Glomerular visceral epithelial cell (primary cell): ENCODE measurements around the gene INTS11.

Source experiments
- DNase-seq: peaks from one replicate; pipeline ENCODE4 v3.0.0-alpha.2; 2016; ENCODE audit errors: extremely low spot score

The INTS11 gene

GRCh38 chr1:1357871-1358432 is 33.5 kb upstream of the INTS11 start:
- no peak for DNase-seq

- no peak for DNase-seq
Observed at GRCh38 chr1:1356796-1357401, 32.4 kb upstream of the INTS11 start.

- DNase-seq = no peak
Observed at GRCh38 chr1:1356166-1356795, 31.8 kb upstream of the INTS11 start.

- no peak for DNase-seq
Observed at GRCh38 chr1:1355416-1355815, 31.0 kb upstream of the INTS11 start.

- no peak for DNase-seq
Observed at GRCh38 chr1:1354271-1355247, 30.1 kb upstream of the INTS11 start.

GRCh38 chr1:1353389-1354151 is 29.1 kb upstream of the INTS11 start:
- DNase-seq = no peak

GRCh38 chr1:1352786-1353388 is 28.4 kb upstream of the INTS11 start:
- DNase-seq = no peak

GRCh38 chr1:1351511-1352427 is 27.3 kb upstream of the INTS11 start:
- no peak for DNase-seq

- DNase-seq = peak; percentile 78
Observed at GRCh38 chr1:1349256-1350012, 25.0 kb upstream of the INTS11 start, which contains the start of gene DVL1. Gene DVL1, minus strand, starts transcription at chr1:1349418. Its CDS starts 353 bp downstream, at chr1:1349065.

GRCh38 chr1:1348420-1349255 is 24.2 kb upstream of the INTS11 start:
- peak; percentile 53 for DNase-seq

- DNase-seq = peak; percentile 59
Observed at GRCh38 chr1:1347663-1348419, 23.4 kb upstream of the INTS11 start.

- no peak for DNase-seq
Observed at GRCh38 chr1:1347026-1347595, 22.7 kb upstream of the INTS11 start.

- DNase-seq = no peak
Observed at GRCh38 chr1:1346501-1346890, 22.0 kb upstream of the INTS11 start.

- DNase-seq = no peak
Observed at GRCh38 chr1:1345860-1346500, 21.5 kb upstream of the INTS11 start.

- DNase-seq = no peak
Observed at GRCh38 chr1:1345384-1345783, 20.9 kb upstream of the INTS11 start.

- DNase-seq = peak; percentile 75
Observed at GRCh38 chr1:1344655-1345361, 20.3 kb upstream of the INTS11 start.
